Activated CD8-positive, alpha-beta memory T cell treated with anti-CD3 and anti-CD28 coated beads for 48 hours (primary cell): ENCODE data around the gene EXT2.

Experiments used
- DNase-seq, 3 experiments: peaks; one replicate each; pipeline ENCODE4 v3.0.0-alpha.2; 2020; ENCODE audit warnings: low read depth in 2 of 3, low spot score in 2 of 3

Gene EXT2

DNA sequence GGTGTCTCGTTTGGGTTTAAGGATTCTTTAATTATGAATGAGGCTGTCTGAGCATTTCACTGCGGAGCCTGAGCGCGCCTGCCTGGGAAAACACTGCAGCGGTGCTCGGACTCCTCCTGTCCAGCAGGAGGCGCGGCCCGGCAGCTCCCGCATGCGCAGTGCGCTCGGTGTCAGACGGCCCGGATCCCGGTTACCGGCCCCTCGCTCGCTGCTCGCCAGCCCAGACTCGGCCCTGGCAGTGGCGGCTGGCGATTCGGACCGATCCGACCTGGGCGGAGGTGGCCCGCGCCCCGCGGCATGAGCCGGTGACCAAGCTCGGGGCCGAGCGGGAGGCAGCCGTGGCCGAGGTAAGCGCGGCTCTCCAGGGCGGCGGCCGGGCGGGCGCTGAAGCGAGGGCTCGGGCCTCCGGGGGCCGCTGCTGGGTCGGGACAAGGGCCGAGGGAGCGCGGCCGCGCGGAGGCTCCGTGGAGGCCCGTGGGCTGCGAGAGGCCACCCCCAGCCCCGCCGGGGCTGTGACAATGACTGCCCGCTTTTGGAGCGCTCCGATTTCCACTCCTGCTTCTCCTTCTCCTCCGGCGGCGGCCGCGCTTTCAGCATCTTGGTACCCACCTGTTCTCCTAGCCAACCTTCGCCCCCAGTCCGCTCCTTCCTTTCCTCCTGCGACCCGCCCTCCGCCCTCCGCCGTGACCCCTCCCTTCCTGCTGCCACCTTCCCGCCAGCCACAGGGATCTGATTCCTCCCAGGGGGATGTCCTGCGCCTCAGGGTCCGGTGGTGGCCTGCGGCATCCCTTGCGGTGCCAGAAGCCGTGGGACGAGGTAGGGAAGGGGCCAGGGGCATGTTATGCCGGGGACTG is at the start of gene EXT2:
EXT2 (plus strand) TSS at position 173 of the 854 bp plus-strand sequence. CDS start 12,035 bp downstream, outside the sequence.
- peak; percentile 65 to 78 (median 74) for DNase-seq

DNA sequence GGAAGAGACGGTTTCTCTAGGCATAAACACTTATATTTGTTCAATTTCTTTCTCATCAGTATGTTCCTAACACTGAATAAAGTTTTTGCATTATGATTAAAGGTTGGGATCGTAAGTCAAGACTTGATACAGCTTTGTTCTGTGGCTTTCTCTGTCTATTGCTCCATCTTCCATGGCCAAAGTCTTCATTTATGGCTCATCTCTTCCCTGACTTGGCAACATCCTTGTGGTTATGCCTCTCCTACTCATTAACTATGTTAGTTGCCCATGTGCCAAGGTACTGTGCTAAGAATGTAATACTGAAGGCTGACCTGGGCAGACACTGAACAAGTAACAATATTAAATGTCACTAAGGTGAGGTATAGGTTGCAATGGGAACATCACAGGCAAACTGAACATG is 49.3 kb upstream of the EXT2 start:
- DNase-seq: no peak

DNA sequence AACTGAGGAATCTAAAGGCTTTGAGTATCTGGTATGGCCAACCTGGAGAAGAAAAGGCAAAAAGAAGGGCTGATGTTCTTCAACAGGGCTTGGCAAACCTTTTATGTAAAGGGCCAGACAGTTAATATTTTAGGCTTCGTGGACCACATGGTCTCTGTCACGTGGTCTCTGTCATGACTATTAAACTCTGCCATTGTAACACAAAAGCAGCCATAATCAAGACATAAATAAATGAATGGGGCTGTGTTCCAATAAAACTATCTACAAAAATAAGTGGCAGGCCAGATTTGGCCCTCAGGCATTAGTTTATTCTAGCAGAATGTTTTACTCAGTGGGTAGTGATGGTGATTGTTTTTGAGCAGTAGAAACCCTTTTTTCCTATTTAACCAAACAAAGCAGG is 48.2 kb upstream of the EXT2 start:
- DNase-seq: no peak

DNA sequence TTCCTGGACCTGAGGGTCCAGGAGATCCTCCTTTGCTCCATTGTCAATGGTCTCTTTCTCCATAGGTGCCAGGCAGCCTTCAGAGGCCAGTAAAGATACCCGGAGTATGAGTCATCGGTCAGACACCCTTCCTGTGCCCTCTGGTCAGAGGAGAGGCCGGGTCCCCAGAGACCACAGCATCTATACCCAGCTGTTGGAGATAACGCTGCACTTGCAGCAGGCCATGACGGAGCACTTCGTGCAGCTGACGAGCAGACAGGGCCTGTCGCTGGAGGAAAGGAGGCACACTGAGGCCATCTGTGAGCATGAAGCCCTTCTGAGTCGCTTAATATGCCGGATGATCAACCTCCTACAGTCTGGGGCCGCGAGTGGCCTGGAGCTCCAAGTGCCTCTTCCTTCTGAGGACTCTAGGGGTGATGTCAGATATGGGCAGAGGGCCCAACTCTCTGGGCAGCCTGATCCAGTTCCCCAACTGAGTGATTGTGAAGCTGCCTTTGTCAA is 47.5 kb upstream of the EXT2 start, which contains the start of gene ACCSL:
ACCSL (plus strand) TSS at position 51 of the 501 bp plus-strand sequence; CDS start at position 107, 56 bp downstream.
- no peak for DNase-seq

DNA sequence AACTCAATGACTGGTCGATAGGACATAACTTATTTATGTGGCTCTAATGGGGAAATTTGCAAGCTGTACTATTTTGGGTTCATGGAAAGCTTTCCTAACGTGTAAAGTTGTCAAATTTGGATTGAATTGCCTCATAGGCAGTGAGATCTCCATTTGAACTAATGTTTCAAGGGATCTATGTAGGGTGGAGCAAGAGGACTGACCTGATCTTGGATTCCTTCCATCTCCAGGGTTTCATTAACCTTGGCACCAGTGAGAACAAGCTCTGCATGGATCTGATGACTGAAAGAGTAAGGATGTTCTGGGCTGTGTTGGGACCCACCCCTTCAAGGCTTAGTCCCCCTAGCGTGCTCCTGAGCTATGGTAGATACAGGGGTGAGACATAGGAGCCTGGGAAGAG is 45.6 kb upstream of the EXT2 start:
- no peak for DNase-seq

DNA sequence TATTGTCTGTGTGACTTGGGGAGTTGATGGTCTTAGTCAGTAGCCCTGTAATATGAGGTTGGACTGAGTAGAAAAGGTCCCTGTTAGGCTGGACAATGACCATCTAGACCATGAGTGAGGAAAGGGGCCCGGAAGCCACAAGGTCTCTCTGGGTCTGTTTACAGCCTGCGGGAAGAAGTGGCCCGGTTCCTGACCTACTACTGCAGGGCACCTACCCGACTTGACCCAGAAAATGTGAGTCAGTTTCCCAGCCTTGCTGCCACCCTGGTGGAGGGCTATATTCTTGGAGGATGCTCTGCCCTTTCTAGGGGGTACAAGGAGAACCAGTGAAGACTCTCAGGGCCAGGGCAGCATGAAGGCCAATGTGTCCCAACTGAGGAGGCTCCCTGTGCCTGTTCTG is 44.3 kb upstream of the EXT2 start:
- no peak for DNase-seq

DNA sequence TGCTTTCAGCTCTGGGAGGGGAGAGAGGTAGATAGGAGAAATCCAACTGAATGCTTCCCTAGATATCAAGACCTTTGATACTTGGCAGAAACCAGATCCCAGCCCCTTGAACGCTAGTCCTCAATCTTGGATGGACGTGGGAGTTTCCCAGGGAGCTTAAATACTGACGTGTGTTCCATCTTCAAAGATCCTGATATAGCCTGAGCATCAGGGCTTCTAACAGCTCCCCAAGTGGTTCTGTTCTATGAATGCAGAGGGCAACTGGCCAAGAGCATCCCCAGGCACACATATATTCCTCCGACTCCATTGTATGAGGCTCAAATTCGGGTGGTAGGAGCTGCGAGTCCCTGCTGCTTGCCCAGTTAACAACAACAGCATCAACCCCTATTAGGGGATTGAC is 38.1 kb upstream of the EXT2 start:
- DNase-seq: no peak

DNA sequence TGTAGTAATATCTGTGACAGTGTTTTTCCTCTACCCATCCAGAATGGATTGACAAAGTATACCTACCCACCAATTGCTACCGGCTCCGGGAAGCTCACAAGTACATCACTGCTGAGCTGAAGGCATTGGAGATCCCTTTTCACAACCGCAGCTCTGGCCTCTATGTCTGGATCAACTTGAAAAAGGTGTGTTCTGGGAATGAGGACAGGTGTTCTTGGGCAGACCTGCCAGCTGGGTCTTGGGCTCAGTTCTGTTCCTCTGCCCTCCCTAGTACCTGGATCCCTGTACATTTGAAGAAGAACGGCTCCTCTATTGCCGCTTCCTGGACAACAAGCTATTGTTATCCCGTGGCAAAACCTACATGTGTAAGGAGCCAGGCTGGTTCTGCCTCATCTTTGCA is 37.2 kb upstream of the EXT2 start:
- no peak for DNase-seq

DNA sequence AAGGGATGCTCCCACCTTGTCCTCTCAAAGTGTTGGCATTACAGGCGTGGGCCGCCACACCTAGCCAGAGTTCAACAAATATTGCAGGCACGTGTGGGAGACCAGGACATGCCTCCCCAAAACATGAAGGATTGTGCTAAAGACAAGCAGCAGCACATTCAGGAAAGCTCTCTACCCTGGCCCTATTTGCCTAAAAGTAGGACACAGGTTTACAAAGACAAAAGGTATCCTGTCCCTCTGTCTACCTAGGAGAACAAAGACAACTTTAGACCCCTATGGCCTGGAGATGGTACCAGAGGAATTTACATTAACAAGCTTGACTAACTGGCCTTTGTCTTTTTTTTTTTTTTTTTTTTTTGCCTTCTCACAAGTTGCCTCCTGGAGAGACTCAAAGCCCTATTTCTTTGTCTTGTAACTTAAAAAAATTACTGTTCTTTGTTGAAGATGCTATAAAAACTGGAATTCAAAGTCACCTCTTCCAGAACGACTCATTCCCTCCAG is 30.3 kb upstream of the EXT2 start:
- no peak for DNase-seq

DNA sequence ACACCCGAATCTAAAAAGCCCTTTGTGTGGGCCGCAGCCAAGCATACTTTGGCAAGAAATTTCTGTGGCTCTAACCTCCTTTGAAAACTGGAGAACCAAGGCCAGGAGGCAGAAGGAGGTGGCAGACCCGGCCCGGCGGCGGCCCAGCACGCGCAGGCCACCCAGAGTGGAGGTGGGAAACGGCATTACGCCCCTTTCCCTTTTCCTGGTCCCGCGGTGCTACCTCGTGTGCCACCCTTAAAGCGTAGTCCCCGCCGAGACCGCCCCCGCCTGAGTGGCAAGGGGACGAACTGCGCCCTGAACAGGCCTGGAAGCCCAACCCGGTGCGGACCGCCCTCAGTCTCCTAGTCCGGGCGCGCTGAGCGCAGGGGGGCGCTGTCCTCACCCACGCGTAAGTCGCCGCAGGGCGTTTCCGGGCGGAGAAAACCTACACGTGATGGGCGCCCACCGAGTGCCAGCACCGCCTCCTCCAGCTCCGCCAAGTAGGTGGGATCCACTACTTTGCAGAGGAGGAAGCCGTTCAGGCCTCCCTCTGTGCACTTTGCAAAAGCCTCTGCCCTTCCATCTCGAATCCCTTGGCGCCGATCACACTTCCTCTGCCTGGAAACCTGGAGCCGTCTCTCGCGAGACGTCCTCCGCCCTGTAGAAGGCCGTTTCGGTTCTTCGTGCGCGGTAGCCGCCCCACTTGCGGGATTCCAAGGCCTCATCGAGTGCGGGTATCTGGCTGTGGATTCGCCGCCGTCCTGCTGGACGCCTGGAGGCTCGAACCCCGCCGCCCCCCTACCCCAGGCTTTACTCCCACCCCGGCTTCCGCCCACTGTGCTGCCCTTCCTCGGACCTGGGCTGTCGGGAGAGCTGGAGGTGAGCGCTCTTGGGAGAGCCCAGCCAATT is 29.4 kb upstream of the EXT2 start, which contains the start of gene ACCS:
ACCS (plus strand) TSS at position 430 of the 891 bp plus-strand sequence. CDS start 1,358 bp downstream, outside the sequence.
- peak; percentile 63 to 79 (median 65) for DNase-seq

DNA sequence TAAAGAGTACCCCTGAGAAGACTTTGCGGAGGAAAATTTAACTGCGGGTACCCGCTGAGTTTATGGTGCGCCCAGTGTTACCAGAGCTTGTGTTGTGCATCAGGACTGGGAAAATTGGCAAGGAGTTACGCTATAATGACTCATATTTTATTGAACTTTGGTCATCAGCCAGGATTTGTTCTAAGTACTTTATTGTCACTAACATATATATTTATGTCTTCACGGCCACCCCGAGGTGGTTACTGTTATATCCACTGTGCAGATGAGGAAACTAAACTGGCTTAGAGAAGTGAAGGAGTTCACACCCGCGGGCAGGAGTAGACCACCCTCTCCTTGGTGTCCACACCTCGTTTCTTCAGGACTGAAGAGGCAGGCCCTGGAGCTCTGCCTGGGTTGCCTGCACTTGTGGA is 28.7 kb upstream of the EXT2 start:
- peak in 1 of 3 experiments; percentile 1 for DNase-seq

DNA sequence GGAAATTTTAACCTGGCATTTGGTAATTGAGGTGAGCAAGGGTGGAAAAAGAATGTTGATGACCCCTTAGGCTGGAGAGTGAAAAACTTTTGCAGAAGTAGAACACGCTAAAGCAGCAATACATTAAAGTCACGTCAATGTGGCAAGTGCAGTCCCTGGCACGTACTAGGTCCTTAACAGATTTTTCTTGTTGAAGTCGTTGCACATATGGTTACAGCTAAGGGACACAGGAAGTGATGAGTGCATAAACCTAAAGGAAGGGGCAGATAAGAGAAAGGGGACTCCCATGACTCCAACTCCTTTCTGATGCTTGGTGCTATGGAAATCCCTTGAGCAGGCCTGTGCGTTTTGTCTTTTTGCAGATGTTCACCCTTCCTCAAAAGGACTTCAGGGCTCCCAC is 28.2 kb upstream of the EXT2 start:
- DNase-seq: no peak

DNA sequence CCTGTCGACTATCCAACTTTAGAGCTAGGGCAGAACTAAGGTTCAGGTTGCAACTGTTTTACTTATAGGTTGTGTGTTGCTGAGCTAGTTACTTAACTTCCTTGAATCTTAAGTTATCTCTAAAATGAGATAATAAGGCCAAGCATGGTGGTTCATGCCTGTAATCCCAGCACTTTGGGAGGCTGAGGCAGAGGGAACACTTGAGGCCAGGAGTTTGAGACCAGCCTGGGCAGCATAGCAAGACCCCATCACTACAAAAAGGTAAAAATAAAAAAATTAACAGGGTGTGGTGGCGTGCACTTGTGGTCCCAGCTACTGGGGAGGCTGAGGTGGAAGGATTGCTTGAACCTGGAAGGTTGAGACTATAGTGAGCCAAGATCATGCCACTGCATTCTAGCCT is 27.3 kb upstream of the EXT2 start:
- no peak for DNase-seq

DNA sequence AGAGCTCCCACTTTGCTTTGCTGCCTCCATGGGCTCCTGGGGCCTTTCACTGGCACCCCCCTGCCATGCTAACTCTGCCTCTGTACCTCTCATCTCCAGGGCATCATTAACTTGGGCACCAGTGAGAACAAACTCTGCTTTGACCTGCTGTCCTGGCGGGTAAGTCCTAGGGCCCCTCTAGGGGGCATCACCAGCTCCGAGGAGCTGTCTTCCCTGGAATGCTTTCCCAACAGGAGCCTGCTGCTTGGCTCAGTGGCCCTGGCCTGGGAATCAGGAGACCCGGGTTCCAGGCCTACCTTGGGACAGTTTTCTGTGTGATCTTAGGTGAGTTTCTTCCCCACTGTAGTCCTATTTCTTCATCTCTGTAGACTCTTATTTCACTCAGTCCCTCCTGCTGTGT is 24.3 kb upstream of the EXT2 start:
- no peak for DNase-seq

DNA sequence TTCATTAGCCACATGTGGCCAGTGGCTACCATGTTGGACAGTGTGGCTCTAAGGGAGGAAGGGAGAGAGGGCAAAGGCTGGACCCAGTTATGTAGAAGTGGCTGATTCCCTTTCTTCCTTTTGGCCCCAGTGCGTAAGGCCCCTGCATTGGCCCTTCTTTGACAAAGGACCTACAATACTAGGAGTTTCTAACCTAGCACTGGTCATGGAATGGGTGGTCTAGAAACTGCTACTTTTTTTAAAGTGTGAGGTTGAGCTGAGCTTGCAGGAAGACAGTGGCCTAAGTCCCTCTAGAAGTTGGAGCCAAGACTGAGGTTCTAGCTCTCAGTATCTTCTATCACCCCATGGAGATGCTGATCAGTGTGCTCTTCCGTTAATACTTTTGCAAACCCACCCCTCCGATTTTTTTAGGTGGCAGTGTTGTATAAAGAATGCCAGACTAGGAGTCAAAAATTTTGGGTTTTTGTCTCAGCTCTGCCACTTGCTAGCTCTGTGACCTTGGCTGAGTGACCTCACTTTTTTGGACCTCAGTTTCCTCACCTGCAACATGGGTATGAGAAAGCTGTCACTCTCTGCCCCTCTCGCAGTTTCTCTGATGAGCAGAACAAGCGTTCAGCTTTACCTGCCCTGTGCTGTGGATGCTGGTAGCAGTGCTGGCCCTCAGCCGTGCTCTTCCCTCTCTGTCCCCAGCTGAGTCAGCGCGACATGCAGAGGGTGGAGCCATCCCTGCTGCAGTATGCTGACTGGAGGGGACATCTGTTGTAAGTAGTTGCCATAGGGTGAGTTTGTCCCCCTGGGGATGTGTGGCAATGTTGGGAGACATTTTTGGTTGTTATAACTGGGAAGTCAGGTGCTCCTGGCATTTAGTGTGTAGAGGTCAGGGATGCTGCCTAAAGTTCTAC is 22.5 kb upstream of the EXT2 start:
- no peak for DNase-seq

DNA sequence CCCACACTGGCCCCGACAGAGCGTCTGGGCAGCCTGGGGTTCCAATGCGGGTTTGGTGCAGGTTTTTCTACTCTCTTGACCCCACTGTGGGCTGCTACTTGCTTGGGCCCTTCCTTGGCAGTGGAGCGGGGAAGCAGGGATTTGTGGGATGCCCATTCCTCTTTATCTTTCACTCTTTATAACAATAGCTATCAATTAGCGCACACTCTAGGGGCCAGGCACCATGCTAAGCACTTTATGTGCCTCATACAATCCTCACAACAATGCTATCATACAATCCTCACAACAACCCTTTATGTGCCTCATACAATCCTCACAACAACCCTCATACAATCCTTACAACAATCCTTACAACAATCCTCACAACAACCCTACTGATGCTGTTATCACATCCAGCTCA is 16.7 kb upstream of the EXT2 start:
- DNase-seq: no peak

DNA sequence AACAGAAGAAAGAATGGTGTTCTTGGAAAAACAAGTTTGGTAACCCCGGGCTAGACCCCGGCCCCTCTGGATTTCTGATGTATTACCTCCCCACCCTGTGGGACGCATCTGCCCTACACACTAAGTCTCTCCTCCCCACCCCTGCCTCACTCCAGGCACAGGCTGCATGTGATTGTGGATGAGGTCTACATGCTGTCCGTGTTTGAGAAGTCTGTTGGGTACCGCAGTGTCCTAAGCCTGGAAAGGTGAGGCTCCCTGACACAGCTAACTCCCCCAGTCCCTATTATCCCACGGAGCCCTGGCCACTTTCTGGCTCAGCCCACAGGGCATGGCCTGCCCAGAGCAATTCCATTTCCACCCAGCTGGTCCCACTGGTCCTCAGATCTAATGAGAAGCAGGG is 16.1 kb upstream of the EXT2 start:
- no peak for DNase-seq

DNA sequence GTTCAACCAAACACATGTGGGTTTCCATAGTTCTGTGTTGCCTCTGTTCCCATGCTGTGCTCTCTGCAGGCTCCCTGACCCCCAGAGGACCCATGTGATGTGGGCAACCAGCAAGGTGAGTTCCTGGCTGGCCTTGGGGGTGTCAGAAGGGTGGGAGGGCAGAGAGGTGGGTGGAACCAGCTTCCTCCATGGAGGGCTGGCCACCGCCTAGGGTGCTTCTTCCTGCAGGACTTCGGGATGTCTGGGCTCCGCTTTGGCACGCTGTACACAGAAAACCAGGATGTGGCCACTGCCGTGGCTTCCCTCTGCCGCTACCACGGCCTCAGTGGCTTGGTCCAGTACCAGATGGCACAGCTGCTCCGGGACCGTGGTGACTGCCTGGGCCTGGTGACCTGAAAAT is 14.5 kb upstream of the EXT2 start:
- no peak for DNase-seq

DNA sequence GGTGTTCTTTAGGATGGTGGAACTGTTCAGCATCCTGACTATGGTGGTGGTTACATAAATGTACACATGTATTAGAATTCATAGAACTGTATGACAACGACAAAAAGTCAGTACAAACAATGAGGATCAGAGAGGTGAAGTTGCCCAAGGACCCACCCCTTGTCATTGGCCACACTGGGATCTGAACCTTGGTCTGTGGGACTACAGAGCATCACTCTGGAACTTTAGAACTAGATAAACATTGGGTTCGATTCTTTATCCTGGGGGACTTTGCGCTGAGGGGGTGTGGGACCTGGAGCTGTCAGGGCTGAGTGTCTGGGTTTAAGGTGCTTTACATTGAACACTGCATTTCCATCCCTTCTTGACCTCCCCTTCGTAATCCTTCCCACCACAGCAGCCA is 12.8 kb upstream of the EXT2 start:
- no peak for DNase-seq

DNA sequence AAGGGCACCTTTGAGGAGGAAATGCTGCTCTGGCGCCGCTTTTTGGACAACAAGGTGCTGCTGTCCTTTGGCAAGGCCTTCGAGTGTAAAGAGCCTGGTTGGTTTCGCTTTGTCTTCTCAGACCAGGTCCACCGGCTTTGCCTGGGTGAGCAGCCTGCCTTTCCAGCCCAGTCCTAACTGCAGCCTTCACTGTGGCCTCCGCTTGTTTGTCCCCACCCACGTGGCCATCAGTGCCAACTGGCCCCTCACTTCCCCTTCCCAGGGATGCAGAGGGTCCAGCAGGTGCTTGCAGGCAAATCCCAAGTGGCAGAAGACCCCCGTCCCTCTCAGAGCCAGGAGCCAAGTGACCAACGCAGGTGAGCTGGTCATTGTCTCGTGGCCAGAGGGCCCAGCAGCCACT is 12.0 kb upstream of the EXT2 start:
- DNase-seq: no peak
